PFSK-1 (cell line): ENCODE data around the gene RPRD1B.
A peak's percentile ranks its signal among the peaks of the same experiment; 100 is the strongest.

Experiments used
- FOXP2 ChIP-seq: optimal IDR thresholded peaks from 2 replicates; pipeline ENCODE3; 2011; ENCODE audit warnings: borderline replicate concordance, control low read depth, inconsistent platforms; ENCODE audit not compliant: insufficient read depth; ENCODE audit errors: extremely low read length, extremely low read depth
- POLR2AphosphoS5 ChIP-seq: IDR thresholded peaks from 2 replicates; pipeline ENCODE4 v1.6.1; 2012; ENCODE audit warnings: low read depth, mild to moderate bottlenecking, control low read depth, low read length, moderate library complexity
- SIN3A ChIP-seq: IDR thresholded peaks from 2 replicates; pipeline ENCODE4 v1.6.1; 2012; ENCODE audit warnings: mild to moderate bottlenecking, low read length, moderate library complexity, borderline replicate concordance; ENCODE audit not compliant: insufficient read depth
- TAF1 ChIP-seq: IDR thresholded peaks from 2 replicates; pipeline ENCODE4 v1.6.1; 2012; ENCODE audit warnings: low read length, control low read depth, borderline replicate concordance; ENCODE audit not compliant: insufficient read depth
- TF ChIP-seq, protein P1 (sequence below), 2 experiments: IDR thresholded peaks; 2 replicates each; pipeline versions ENCODE4 v1.6.1 to v1.8.0; 2011 to 2012; ENCODE audit warnings: low read depth in 2 of 2, low read length in 2 of 2, control low read depth in 1 of 2, inconsistent platforms in 1 of 2, mild to moderate bottlenecking in 1 of 2, moderate library complexity in 1 of 2; ENCODE audit not compliant: insufficient read depth in 1 of 2

RPRD1B gene

GRCh38 chr20:38106461-38106860 lies 72.9 kb downstream of the RPRD1B start:
- no peak for TF ChIP-seq SIN3A
- TF ChIP-seq TAF1, result no peak
- no peak for TF ChIP-seq POLR2AphosphoS5
- TF ChIP-seq FOXP2, result no peak
- TF ChIP-seq, protein P1, sequence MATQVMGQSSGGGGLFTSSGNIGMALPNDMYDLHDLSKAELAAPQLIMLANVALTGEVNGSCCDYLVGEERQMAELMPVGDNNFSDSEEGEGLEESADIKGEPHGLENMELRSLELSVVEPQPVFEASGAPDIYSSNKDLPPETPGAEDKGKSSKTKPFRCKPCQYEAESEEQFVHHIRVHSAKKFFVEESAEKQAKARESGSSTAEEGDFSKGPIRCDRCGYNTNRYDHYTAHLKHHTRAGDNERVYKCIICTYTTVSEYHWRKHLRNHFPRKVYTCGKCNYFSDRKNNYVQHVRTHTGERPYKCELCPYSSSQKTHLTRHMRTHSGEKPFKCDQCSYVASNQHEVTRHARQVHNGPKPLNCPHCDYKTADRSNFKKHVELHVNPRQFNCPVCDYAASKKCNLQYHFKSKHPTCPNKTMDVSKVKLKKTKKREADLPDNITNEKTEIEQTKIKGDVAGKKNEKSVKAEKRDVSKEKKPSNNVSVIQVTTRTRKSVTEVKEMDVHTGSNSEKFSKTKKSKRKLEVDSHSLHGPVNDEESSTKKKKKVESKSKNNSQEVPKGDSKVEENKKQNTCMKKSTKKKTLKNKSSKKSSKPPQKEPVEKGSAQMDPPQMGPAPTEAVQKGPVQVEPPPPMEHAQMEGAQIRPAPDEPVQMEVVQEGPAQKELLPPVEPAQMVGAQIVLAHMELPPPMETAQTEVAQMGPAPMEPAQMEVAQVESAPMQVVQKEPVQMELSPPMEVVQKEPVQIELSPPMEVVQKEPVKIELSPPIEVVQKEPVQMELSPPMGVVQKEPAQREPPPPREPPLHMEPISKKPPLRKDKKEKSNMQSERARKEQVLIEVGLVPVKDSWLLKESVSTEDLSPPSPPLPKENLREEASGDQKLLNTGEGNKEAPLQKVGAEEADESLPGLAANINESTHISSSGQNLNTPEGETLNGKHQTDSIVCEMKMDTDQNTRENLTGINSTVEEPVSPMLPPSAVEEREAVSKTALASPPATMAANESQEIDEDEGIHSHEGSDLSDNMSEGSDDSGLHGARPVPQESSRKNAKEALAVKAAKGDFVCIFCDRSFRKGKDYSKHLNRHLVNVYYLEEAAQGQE (IDR thresholded peaks at IDR 0.05; ENCODE audit: insufficient read depth in 1 of 2, low read depth in 2 of 2, low read length in 2 of 2), result no peak

- TF ChIP-seq FOXP2 (no peak), POLR2AphosphoS5 (no peak), SIN3A (0 out of 2 replicates have a peak, but pooled peaks have one; percentile 57)
These were observed 75.0 kb downstream of the RPRD1B start for GRCh38 chr20:38108438-38108985.

DNA sequence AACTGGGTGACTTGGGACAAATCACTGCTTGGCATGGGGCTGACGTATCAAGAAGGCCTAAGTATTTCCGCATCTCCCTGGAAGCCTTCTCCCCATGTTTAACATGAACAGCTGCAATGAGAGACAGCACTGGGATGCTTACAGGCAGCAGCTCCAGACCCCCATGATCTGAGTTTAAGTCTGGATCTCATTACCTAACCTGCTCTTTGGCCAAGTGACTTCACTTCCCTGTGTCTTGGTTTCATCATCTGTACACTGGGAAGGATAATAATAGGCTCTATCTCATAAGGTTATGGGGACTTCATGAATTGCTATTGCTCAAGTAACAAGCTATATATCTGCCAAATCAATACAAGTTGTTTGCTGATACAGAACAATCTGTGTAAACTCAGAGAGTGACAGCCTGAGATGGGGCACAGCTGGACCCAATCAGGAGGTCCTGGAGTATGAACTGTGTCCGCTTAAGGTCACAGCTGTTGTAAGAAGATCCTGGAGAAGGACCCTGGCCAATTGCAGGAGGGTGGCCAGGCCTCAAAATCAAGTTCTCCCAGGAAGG lies 75.5 kb downstream of the RPRD1B start:
- TF ChIP-seq FOXP2 (peak; percentile 42), SIN3A (no peak), POLR2AphosphoS5 (no peak), TAF1 (no peak)
- TF ChIP-seq, protein P1 (IDR thresholded peaks at IDR 0.05; ENCODE audit: insufficient read depth in 1 of 2, low read depth in 2 of 2, low read length in 2 of 2), result no peak

GRCh38 chr20:38109591-38110524 lies 76.3 kb downstream of the RPRD1B start:
- TF ChIP-seq TAF1 (no peak), POLR2AphosphoS5 (peak; percentile 20; the same call in 1 of the 2 replicates), SIN3A (peak; percentile 70; the same call in 1 of the 2 replicates), FOXP2 (peak; percentile 84)
- TF ChIP-seq, protein P1 (IDR thresholded peaks at IDR 0.05; ENCODE audit: insufficient read depth in 1 of 2, low read depth in 2 of 2, low read length in 2 of 2), result peak in 1 of 2 experiments; percentile 65; a peak in 1 of 4 replicates

DNA sequence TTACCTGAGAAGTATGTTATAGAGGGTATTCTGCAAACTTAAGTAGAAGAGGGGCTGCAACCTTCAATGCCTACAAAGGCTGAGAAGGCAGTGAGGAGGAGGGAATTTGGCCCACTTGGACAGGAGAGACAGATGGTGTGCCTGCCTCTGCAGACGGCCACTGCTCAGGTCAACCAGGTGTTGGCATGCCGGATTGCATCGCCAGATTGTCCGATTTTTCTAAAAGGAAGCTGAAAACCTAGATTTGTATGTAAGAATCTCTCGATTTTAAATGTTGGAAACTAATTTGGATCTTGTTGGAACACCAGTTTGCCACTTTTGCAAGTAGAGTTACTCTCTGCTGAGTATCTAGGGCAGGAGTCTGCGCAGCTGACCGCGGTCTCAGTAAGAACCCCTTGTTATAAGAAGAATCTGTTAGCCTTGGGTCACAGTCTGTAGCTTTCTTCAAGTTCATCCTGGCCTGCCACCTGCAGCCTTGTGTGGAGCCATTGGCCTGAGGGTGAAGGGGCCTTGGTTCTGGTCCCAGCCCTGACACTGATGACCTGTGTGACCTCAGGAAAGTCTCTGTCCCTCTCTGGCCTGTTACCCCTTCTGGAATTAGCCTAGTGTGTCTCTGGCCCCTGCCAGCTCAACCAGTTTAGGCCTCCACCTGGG lies 77.1 kb downstream of the RPRD1B start:
- TF ChIP-seq POLR2AphosphoS5, result no peak
